ENCODE data around the gene FSCN2. TPM values are rescaled to one million over a fixed set of nuclear protein-coding genes. Genes with fewer than 3 reads are reported as not detected.

Gene FSCN2
- total and polyA plus RNA-seq, 12 donors, result 0.14 to 1.3 (median 0.45) TPM; not detected in 2

GRCh38 chr17:81552244-81553017 is 24.3 kb downstream of the FSCN2 start, which contains the start of gene FAAP100:
Gene FAAP100 (minus strand): TSS chr17:81552353. CDS start chr17:81552330, 23 bp downstream.
- no peaks in the 10 kb centered on the region for H3K9me3 ChIP-seq
- TF ChIP-seq, protein P1, sequence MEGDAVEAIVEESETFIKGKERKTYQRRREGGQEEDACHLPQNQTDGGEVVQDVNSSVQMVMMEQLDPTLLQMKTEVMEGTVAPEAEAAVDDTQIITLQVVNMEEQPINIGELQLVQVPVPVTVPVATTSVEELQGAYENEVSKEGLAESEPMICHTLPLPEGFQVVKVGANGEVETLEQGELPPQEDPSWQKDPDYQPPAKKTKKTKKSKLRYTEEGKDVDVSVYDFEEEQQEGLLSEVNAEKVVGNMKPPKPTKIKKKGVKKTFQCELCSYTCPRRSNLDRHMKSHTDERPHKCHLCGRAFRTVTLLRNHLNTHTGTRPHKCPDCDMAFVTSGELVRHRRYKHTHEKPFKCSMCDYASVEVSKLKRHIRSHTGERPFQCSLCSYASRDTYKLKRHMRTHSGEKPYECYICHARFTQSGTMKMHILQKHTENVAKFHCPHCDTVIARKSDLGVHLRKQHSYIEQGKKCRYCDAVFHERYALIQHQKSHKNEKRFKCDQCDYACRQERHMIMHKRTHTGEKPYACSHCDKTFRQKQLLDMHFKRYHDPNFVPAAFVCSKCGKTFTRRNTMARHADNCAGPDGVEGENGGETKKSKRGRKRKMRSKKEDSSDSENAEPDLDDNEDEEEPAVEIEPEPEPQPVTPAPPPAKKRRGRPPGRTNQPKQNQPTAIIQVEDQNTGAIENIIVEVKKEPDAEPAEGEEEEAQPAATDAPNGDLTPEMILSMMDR (IDR thresholded peaks at IDR 0.05), result peak in 1 of 9 donors; percentile 12
- ATAC-seq (peak; percentile 64 to 87 (median 75)), DNase-seq (peak; percentile 74 to 82)
- H3K36me3 ChIP-seq, result peaks cover 0 to 52% (median 19%) of the 10 kb centered on the region in 9 donors
- intact Hi-C loops (cut with DNase I), result loop anchor here in 1 of 10 donors (5.0 kb wide), 1 partner anchor 35 kb away; no protein-coding TSS in a partner anchor
- WGBS, 2 donors, result 0% methylated on average over 85 of the region's 85 CpGs
- H3K27me3 ChIP-seq, result no peaks in the 10 kb centered on the region
- H3K4me1 ChIP-seq, result peaks cover 22 to 54% (median 49%) of the 10 kb centered on the region in 9 donors
- peak within 1 kb of the TSS; percentile 78 to 99 (median 96) for H3K4me3 ChIP-seq
- H3K27ac ChIP-seq, result peak within 1 kb of the TSS; percentile 38 to 95 (median 92)

- peaks cover 0 to 52% (median 13%) of the 10 kb centered on the region in 9 donors for H3K36me3 ChIP-seq
- peak overlapping the region; percentile 38 to 95 (median 92) for H3K27ac ChIP-seq
- peak overlapping the region; percentile 78 to 99 (median 96) for H3K4me3 ChIP-seq
- intact Hi-C loops (cut with DNase I), result loop anchor here in 1 of 10 donors (5.0 kb wide), 1 partner anchor 36 kb away; no protein-coding TSS in a partner anchor
- peaks cover 26 to 61% (median 55%) of the 10 kb centered on the region in 9 donors for H3K4me1 ChIP-seq
- 3 to 5% methylated on average over 19 of the region's 19 CpGs for WGBS, 2 donors
- H3K9me3 ChIP-seq, result no peaks in the 10 kb centered on the region
- peak; percentile 53 to 73 for DNase-seq
- TF ChIP-seq, protein P1 (IDR thresholded peaks at IDR 0.05), result no peak
- no peaks in the 10 kb centered on the region for H3K27me3 ChIP-seq
- ATAC-seq, result peak; percentile 23 to 70 (median 49)
These were observed 24.9 kb downstream of the FSCN2 start for GRCh38 chr17:81553018-81553615.

GRCh38 chr17:81553616-81554181 is 25.5 kb downstream of the FSCN2 start:
- intact Hi-C loops (cut with DNase I), result loop anchor here in 1 of 10 donors (5.0 kb wide), 1 partner anchor 36 kb away; no protein-coding TSS in a partner anchor
- ATAC-seq, result peak in 2 of 8 donors; percentile 1 to 23
- peaks cover 0 to 52% (median 15%) of the 10 kb centered on the region in 9 donors for H3K36me3 ChIP-seq

More at GRCh38 chr17:81553616-81554181, 25.5 kb downstream of the FSCN2 start:
- H3K27ac ChIP-seq, result peak overlapping the region in 8 of 10 donors; percentile 78 to 95 (median 93)
- no peaks in the 10 kb centered on the region for H3K27me3 ChIP-seq
- H3K4me1 ChIP-seq, result peaks cover 26 to 65% (median 55%) of the 10 kb centered on the region in 9 donors
- DNase-seq, result no peak
- TF ChIP-seq, protein P1 (IDR thresholded peaks at IDR 0.05), result no peak
- WGBS, 2 donors, result 36 to 41% methylated on average over 24 of the region's 24 CpGs
- no peaks in the 10 kb centered on the region for H3K9me3 ChIP-seq
- peak overlapping the region in 8 of 10 donors; percentile 85 to 99 (median 97) for H3K4me3 ChIP-seq
